ENCODE results near the gene NADK2. TPM values are rescaled to one million over a fixed set of nuclear protein-coding genes. Genes with fewer than 3 reads are reported as not detected.

Gene NADK2
- total and polyA plus RNA-seq, 9 of the 15 experiments (the other 6 are each of a cell fraction or from before 2014, with no cell fraction given), result 10.6 to 41.0 (median 24.0) TPM

GRCh38 chr5:36151434-36152323 lies 90.0 kb downstream of the NADK2 start, which contains the start of the genes LMBRD2 and SKP2 (continued):
- TF ChIP-seq USF1 (CRISPR knock-in tag; IDR thresholded peaks at IDR 0.05) (peak; percentile 55), ESRRA (IDR thresholded peaks at IDR 0.05; ENCODE audit: borderline replicate concordance, low read depth) (peak; percentile 45; the same call in 1 of the 2 replicates), MYC (IDR thresholded peaks at IDR 0.05; ENCODE audit: low read depth, low read length) (peak; percentile 87), MYC (CRISPR knock-in tag; IDR thresholded peaks at IDR 0.05; ENCODE audit: borderline replicate concordance, low read depth) (no peak), CREM (IDR thresholded peaks at IDR 0.05; ENCODE audit: low read depth) (peak; percentile 90), NCOA4 (IDR thresholded peaks at IDR 0.05; ENCODE audit: partially characterized antibody) (no peak), ZBTB11 (CRISPR knock-in tag; IDR thresholded peaks at IDR 0.05) (peak in 1 of 3 experiments; percentile 82; a peak in 1 of 6 replicates), COPS2 (conservative IDR thresholded peaks at IDR 0.05) (no peak), SP1 (CRISPR knock-in tag; IDR thresholded peaks at IDR 0.05) (peak; percentile 70; the same call in 1 of the 2 replicates), DPF2 (IDR thresholded peaks at IDR 0.05) (no peak), SETDB1 (IDR thresholded peaks at IDR 0.05; ENCODE audit: low read length) (no peak), ELF1 (tag; IDR thresholded peaks at IDR 0.05) (peak; percentile 95), MTA1 (IDR thresholded peaks at IDR 0.05; ENCODE audit: borderline replicate concordance) (no peak), CGGBP1 (CRISPR knock-in tag; IDR thresholded peaks at IDR 0.05) (no peak), CBX3 (IDR thresholded peaks at IDR 0.05; ENCODE audit: borderline replicate concordance in 1 of 2, low read length in 2 of 2) (peak in 1 of 2 experiments; percentile 80; a peak in 1 of 3 replicates), KLF13 (tag; IDR thresholded peaks at IDR 0.05; ENCODE audit: borderline replicate concordance, low read depth) (no peak), AFF4 (CRISPR knock-in tag; IDR thresholded peaks at IDR 0.05) (peak; percentile 87), FOS (IDR thresholded peaks at IDR 0.05; ENCODE audit: extremely low read depth, insufficient read length) (no peak), XRCC5 (IDR thresholded peaks at IDR 0.05; ENCODE audit: low read depth, low read length) (no peak)

All from K562 (cell line).